HG02943 (cell line): ENCODE results near the gene USP48.

Experiments used
- ATAC-seq: cut with Tn5 transposase; IDR thresholded peaks from one replicate; pipeline ENCODE4 v1.9.1; 2021; ENCODE audit warnings: mild to moderate bottlenecking, low read depth, moderate library complexity; ENCODE audit not compliant: unreplicated experiment

Gene USP48

DNA sequence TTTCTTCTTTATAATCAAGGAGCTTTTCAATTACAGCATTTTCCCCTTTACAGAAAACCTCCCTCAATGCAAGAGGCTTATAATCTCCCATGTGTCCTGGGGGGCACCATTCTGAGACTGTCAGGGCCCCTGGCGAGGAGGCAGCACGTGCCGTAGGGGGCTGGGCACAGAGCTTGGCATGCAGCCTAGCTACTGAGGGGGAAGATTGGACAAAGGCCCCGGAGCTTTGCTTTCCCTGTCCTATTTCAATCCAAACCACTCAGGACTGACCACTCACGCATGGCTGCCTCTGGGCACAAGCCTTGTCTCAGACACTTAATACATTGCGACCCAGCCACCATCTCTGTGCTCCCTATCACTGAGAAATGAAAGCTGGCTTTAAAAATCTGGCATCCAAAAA, 111.0 kb downstream of the USP48 start:
- ATAC-seq, result no peak

DNA sequence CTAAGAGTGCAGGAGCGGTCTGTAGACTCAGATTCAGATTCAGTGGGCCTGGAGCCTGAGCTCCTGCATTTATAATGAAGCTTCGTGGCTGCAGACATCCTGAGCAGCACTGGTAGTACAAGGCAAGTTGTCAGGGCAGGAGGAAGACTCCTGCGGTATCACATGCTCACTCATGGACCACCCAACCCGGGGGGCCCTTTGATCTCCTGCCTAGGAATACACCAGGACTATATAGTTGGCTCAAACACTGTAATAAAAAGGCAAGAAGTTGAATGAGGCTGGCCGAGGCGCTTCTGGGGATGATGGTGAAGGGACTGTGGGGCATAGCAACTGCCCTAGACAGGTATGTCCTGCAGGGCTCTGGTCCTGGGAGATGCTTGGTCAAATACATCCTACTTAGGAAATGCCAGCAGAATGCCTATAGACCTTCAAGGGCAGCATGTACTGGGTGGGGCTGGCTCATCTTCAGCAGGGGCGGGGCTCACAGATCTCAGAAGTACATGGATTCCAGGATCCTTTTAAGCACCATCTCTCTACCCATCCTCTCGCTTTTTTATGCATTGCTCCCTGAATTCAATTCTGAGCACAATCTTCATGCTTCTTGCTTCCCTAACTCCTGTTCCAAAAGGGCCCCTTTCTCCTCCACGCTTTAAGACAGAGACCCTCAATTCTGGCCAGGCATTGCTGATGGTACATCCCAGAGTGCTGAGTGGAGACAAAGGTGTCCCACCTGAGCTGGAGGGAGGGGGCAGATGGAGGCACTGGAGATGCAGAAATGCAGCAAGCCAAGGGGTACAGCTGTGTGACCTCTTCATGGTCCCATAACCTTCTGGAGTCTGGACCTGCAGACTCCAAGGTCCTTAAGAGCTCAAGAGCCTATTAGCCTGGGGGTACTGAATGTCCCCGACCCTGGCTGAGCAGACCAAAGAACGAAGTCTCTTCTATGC, 111.7 kb downstream of the USP48 start:
- ATAC-seq, result no peak

DNA sequence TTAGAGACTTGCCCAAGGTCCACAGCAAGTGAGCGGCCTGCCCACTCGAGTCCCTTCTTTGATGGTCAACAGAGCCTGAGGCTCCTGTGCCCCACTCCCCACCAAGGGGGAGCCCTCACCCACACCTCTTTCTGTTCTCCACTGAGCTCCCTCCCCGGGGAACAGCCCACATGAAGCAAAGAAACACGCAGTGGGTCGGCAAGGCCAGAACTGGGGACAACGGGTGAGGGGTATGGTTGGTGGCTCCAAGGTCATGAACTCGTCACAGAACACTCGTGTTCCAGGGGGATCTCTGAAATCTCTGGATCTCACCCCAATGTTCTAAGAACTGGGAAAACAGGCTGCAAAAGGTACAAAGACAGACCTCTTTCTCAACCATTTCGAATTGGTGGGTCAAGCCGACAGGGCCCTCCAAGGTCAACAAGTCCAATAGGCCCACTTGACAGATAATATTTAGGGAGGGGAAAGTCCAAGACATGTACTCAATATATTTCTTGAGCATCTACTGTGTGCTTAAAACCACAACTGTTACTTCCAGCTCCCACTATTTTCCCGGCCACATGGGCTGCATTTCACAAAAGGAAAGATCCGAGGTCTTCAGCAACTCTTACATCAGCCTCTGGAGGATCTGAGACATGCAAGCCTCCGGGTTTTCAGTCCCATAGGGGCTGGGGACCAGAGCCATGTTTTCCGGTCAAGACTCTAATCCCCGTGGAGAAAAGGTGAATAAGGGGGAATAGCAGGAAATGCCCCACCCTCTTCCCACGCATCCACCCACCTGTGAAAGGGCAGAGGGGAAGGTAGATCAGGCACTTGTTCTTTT, 112.7 kb downstream of the USP48 start:
- ATAC-seq, result no peak

DNA sequence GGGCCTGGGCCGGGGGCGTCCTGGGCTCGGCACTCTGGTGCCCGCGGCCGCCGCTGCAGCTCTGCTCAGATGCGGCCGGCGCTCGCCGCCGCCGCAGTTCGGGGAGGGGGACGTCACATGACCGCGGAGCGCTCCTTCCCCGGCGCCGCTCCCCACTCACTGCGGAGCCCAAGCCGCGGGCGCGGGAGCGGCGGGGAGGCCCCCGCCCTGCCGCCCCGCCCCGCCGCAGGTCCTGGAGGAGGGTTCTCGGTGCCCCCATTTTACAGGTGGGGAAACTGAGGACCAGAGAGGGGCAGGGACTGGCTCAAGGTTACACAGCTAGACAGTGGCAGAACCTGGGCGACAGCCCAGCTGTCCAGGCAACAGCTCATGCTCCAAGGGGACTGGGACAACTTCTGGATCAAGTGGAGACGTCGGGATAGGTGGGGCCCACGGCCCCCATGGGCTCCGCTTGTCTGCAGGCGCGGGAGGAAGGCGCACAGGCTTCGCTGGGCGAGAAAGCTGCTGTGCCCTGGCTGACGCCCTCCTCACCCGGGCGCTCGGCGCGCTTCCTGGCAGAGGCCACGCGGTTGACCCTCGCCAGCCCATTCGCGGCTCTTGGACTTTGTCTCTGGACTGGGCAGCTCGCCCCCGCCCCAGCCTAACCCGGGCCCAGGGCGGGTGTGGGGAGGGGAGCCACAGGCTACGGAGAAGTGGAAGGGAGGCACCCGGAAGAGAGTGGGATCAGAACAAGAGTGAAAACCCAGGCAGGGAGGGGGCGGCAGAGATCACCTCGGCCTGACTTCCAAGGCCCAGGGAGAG, 113.5 kb downstream of the USP48 start, which contains the start of gene RAP1GAP:
Gene RAP1GAP, minus strand, starts transcription at position 100 of the 801 bp plus-strand sequence. CDS start 49,325 bp downstream, outside the sequence.
- no peak for ATAC-seq

DNA sequence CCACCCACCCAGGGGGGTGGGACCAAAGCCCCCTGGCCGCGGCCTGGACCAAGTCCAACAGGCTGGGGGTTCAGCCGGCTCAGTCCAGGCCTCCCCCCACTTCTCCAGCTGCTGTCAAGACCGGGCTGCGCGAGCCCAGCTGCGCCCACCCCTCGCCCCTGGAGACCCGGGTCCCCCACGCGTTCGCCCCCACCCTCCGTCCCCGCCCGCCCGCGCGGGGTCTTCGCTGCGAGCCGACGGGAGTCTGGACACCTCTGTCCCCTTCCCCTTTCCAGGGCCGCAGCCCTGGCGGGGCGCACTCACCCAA, 114.0 kb downstream of the USP48 start:
- no peak for ATAC-seq

DNA sequence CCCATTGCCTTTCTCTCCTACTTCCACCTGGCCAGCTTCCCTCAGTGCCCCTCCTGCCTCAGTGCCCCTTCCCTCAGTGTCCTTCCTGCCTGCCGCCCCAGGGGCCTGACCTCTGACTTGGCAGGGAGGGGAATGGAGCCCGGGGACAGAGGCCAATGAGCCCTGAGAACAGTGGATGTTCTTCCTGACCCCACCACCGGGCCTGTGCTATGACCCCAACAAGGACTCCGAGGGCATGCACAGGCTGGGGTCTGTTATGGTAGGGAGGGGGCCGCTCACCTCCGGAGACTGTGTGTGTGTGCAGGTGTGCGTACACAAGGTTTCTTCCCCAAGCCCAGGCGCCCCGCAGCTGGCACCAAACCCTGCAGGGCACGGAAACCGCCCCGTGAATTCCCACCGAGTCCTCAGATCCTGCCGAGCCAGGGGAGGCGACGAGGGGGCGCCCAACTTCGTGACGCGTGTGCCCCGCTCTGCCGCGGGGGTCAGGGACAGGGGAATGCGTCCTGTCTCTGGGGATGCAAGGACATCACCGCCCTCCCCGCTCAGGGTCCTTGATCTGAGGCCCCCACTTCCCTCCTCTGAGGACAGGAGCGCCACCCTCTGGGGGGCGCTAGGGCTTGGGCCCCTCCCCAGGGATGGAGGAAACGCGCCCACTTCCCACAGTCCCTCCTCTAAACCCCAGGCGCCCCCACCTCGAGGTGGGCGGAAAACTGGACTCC, 114.6 kb downstream of the USP48 start:
- no peak for ATAC-seq

DNA sequence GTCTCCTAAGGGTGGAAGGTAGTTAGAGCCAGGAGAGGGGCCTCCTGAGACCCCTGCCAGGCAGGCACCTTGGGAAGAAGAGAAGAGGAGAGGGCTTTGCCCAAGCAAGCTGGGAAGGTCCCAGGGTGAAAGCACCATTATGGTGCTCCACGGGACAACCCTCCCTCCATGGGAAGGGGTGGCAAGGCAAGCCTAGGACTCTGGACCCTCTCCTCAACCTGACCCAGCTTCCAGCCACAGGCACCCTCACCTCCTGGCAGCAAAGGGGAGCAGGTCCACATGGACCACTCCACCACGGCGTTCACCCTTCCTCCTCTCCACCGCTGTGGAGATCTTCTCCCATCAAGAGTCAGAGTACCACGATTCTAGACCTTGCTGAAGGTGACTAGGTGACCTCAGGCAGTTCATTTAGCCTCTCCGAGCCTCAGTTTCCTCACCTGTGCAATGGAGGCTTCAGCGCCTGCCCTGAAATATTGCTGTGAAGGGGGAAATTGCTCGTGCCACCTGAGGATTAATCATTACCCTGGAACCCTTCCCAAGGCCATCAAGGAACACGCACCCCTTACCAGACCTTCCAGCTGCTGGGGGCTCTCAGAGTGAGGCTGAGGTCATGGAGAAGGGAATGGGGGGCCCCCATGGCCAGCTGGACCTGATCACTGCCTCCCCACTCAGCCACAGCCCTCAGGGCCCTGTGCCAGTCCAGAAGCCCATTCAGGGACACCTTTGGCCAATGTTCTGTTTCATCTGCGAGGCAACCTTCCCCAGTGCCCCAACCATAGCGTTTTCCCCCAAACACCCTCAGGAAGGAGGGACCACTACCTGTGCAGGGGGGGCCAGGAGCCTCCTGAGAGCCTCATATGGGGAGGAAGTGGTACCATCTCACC, 115.4 kb downstream of the USP48 start:
- ATAC-seq, result no peak

DNA sequence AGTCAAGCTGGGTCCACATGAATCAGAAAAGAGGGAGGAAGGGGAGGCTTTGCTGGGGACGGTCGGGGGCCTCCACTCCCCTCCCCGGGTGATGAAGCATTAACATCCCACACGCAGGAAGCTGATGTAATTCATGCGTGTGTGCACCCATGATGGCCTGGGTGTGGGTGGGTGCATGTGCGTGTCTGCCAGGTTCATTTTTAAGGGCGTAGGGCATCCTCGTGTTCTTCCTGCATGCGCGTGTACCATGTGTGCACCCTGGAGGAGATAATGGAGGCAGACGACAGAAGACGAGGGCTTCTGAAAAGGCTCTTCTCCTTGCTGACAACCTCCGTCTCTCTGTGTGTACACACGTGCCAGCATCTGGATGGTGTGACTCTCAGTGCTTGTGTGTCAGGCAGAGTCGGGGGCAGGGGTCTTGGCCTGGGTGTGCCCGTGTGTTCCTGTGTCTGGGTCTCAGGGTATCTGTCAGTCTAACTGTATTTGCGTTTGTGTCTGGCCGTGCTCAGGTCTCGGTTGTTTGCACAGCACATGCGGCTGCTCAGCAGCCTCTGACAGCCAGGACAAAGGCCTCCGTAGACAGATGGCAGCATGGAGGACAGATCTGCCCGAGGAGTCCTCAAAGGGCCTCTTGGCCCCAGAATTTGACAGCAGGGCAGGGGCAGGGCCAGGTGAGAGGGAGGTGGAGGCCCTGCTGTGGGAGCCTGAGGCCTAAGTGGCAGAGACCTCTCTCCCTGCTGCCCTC, 116.2 kb downstream of the USP48 start:
- ATAC-seq, result no peak

DNA sequence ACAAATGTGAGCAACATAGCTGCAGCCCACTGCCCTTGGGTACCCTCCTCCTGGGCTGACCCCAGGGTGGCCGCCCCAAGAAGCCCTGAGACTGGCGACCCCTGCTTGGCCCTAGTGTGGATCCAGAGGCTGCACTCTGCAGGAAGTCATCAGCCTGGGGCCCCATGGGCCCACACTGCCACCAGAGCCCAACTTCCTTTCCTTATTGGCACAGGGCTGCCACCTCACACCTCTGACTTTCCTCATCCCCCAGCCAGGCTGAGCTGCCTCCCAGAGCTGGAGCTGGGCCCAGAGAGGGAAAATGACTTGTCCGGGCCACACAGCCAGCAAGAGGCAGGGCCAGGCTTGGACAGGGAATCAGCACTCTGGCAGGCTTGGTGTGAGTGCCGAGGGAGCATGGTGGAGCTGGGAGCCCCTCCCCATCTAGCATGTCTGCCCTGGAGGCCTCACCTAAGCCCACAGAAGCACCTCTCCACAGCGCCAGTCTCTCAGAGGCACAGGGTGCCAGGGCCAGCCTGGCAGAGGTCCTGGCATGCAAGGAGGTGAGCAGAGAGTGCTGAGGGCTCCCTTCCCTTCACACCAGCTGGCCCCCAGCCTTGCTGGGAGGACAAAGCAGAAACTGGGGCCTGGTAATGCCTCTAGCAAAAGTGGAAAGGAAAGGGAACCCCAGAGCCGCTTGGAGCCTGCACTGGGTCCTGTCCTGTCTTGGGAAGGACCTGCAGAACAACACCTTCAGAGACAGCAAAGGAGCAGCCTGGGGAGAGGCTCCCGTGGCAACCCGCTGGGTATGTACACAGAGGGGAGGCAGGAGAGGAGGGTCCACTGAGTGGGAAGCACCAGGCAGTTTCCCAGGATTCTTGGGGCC, 117.0 kb downstream of the USP48 start:
- ATAC-seq, result no peak

DNA sequence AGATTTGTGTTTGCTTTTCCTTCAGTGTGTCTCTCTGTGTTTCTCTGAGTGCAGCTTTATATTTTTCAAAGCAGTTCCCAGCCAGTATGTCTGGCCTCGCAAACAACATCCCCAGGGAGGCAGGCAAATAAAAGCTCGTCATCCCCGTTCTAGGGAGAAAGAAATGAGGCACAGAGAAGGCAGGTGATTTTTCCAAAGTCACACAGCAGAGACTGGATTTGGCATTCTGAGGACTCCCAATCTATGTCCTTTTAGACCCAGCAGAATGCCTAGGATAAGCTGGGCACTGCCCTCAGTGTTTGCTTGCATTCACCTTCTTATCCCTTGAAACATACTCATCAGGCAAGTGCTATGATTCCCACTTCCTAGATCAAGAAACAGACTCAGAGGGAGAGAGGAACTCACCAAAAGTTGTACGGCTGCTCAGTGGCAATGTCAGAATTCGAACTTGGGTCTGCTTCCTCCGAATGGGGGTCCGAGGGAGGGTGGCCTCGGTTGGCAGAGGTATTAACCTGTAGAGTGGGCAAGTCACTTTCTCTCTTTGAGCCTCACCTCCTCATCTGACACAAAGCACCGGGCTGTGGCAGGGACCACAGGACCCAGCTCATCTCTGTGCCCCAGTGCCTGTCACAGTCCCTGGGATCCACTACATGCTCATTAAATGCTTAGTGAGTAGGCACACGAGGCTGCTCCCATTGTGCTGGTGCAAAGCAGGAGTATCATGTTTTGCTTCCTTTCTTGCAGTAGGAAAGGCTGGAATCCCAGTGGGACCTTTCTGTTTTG, 118.0 kb downstream of the USP48 start:
- no peak for ATAC-seq

DNA sequence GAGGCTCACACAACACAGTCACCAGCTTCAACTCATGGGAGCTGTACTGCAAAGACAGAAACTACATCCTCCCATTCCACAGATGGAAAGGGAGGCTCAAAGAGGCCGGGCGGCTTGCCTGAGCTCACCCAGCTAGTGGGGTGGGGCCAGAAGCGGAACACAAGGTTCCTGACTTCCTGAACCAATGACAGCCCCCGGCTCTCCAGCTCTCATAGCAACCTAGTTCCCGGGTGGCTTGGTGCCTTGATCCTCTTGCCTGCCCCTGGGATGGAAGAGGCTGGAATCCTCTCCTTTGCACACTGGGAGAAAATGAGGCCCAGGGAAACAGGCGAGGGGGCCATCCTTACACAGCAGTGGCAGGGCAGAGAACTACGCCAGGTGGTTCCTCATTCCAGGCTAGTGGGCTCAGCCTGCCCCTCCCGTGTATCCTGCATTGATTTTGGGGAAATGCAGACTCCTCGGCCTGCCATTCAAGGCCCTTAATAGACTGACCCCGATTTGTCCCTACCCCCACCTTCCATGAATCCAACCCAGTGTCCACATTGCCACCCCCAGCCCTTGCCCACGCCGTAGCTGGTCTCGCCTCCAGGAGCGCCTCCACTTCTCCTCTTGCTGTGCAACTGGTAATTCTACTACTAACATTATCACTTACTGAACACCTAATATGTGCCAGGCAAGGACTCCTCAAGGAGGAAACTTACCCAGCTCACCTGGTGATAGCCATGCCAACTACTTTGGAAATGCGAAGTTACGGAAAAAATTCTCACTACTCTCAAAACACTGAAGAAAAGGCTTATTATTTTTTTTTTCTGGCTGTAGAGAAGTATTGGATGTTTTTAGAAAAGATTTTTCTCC, 118.8 kb downstream of the USP48 start:
- ATAC-seq, result no peak

DNA sequence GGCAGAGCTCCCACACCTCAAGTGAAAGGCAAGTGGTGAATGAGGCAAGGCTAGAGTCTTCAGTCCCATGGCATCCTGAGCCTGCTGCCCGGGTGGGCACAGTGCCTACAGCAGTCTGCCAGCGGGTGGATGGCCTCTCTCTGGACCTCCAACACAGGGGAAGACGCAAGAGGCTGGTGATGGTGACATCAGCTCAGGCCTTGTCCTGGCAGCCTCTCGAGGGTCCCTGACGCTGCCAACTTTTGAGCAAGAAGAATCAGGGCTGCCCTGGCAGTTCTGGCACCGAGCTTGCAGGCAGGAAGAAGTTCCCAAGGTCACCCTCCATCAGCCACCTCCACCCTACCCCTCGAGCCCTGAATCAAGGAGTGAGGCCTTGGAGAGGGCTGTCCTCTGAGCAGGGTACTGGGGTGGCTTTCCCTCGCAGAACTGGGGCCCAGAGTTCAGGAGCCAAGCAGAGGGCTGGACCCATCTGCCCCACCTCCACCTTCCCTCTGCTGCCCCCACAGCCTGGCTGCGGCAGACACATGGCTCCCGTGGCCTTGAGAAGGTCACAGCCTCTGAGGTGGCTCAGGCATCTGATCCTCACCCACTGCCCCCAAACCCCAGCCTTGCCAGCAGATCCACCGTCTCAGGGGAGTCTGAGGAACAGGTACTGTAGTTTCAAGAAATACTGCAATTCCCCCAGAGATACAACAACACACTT, 119.5 kb downstream of the USP48 start:
- ATAC-seq, result no peak

DNA sequence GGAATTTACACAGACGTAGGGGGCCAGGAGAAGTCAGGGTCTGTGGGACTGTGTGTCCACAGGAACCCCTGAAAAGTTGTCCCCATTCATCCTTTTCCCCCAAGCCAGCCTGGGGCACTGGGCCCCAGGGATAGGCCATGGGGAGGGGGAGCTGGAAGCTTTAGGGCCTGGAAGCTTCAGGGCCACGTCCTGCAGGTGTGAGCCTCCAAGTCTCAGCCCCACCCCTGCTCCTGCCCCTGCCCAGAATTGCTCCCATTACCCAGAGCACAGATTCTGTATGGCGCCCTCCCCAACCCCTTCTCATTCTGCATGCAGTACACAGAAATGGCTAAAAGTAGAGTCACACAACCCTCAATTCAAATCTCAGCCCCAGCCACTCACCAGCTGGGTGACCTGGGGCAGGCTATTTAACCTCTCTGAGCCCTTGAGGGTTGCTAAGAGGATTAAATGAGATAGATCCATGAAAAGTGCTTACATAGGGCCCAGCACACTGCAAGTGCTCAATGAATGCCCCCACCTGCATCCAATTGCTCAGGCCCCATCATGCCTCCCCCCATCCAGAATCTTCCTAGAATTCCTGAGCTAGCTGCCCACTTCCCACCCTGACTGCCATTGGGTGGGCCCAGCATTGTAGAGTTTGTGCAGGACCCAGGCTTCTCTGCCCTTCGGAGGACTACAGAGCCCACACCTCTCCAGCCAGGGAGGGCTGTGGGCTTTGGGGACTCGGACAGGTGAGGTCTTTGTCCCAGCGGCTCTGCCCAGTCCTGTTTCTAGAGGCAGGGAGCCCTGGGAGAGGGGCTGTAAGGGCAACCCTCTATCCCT, 120.3 kb downstream of the USP48 start:
- ATAC-seq, result no peak

DNA sequence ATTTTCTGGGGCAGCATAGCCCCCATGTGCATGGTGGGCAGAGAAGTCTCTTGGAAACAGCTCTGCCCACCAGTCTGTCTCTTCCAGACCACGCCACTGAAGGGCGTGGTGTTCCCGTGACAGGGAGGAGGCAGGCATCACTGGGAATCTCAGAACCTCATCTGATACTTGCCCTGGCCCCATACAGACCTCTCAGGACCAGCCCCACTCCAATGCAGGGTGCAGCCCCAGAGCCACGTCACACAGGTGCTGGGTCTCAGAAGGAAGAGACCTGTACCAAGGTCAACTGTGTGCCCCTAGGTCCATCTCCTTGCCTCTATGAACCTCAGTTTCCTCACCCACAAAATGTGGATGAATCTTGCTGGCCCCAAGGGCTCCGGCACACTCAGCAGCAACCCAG, 121.1 kb downstream of the USP48 start:
- ATAC-seq, result no peak
